ENCODE measurements around the gene GADD45A. TPM values are rescaled to one million over a fixed set of nuclear protein-coding genes. Genes with fewer than 3 reads are reported as not detected.
"Not testable (repeated sequence)": the region's sequence is repeated elsewhere in the genome, so short reads cannot be mapped to it uniquely, and the experiment has no call there.

The GADD45A gene
- total and polyA plus RNA-seq, 7 donors, result 88.8 to 505 (median 197) TPM

GRCh38 chr1:67652800-67653199 lies 32.2 kb upstream of the GADD45A start:
- DNase-seq (peak; percentile 30 to 59), ATAC-seq (peak; percentile 98 to 99 (median 99))
- H3K36me3 ChIP-seq (ENCODE audit: insufficient read depth in 1 of 2, low read depth in 1 of 2), result no peaks in the 10 kb centered on the region
- H3K27me3 ChIP-seq (ENCODE audit: insufficient read depth in 3 of 3, low read length in 2 of 3), result no peaks in the 10 kb centered on the region
- intact Hi-C loops (cut with DNase I), result loop anchor here in 1 of 2 donors (2.0 kb wide), 2 partner anchors 34 to 80 kb away; no protein-coding TSS in a partner anchor
- H3K9me3 ChIP-seq, result no peaks in the 10 kb centered on the region
- no peak for TF ChIP-seq CTCF (IDR thresholded peaks at IDR 0.05)
- WGBS, 3 donors, result 22 to 37% (median 30%) methylated on average over 2 of the region's 2 CpGs
- peak overlapping the region; percentile 88 for H3K27ac ChIP-seq
- peak overlapping the region; percentile 57 for H3K4me3 ChIP-seq
- peaks cover 14% of the 10 kb centered on the region for H3K4me1 ChIP-seq

GRCh38 chr1:67653304-67653703 lies 31.7 kb upstream of the GADD45A start:
- Histone ChIP-seq H3K9me3 (no peaks in the 10 kb centered on the region), H3K27me3 (ENCODE audit: insufficient read depth in 3 of 3, low read length in 2 of 3) (no peaks in the 10 kb centered on the region), H3K27ac (peak overlapping the region; percentile 88), H3K36me3 (ENCODE audit: insufficient read depth in 1 of 2, low read depth in 1 of 2) (no peaks in the 10 kb centered on the region), H3K4me3 (no peak overlapping the region), H3K4me1 (peaks cover 11% of the 10 kb centered on the region)
- intact Hi-C loops (cut with DNase I), result loop anchor here in 1 of 2 donors (2.0 kb wide), 2 partner anchors 35 to 81 kb away; no protein-coding TSS in a partner anchor
- no peak for TF ChIP-seq CTCF (IDR thresholded peaks at IDR 0.05)
- DNase-seq (no peak), ATAC-seq (peak; percentile 6 to 38 (median 18))

GRCh38 chr1:67655581-67655980 lies 29.4 kb upstream of the GADD45A start:
- ATAC-seq (no peak), DNase-seq (no peak)
- Histone ChIP-seq H3K9me3 (no peaks in the 10 kb centered on the region), H3K4me1 (peaks cover 11% of the 10 kb centered on the region), H3K27me3 (ENCODE audit: insufficient read depth in 3 of 3, low read length in 2 of 3) (no peaks in the 10 kb centered on the region), H3K27ac (no peak overlapping the region), H3K36me3 (ENCODE audit: insufficient read depth in 1 of 2, low read depth in 1 of 2) (no peaks in the 10 kb centered on the region), H3K4me3 (no peak overlapping the region)
- TF ChIP-seq CTCF (IDR thresholded peaks at IDR 0.05), result no peak
- WGBS, 3 donors, result 92 to 98% (median 97%) methylated on average over 2 of the region's 2 CpGs
- intact Hi-C loops (cut with DNase I), result no loop called here

GRCh38 chr1:67657152-67657551 lies 27.8 kb upstream of the GADD45A start:
- intact Hi-C loops (cut with DNase I); H3K27me3 ChIP-seq (ENCODE audit: insufficient read depth in 3 of 3, low read length in 2 of 3); ATAC-seq; H3K36me3 ChIP-seq (ENCODE audit: insufficient read depth in 1 of 2, low read depth in 1 of 2); H3K4me3 ChIP-seq; H3K27ac ChIP-seq; H3K9me3 ChIP-seq; DNase-seq: not testable (repeated sequence)
- 90 to 93% (median 91%) methylated on average over 1 of the region's 1 CpG for WGBS, 3 donors
- peaks cover 11% of the 10 kb centered on the region for H3K4me1 ChIP-seq

- no peaks in the 10 kb centered on the region for H3K4me1 ChIP-seq
- H3K36me3 ChIP-seq (ENCODE audit: insufficient read depth in 1 of 2, low read depth in 1 of 2), result no peaks in the 10 kb centered on the region
- ATAC-seq (peak in 1 of 4 donors; percentile 74), DNase-seq (no peak)
- no peak overlapping the region for H3K27ac ChIP-seq
- no peaks in the 10 kb centered on the region for H3K9me3 ChIP-seq
- H3K4me3 ChIP-seq, result no peak overlapping the region
- no peaks in the 10 kb centered on the region for H3K27me3 ChIP-seq (ENCODE audit: insufficient read depth in 3 of 3, low read length in 2 of 3)
- TF ChIP-seq CTCF (IDR thresholded peaks at IDR 0.05), result no peak
- intact Hi-C loops (cut with DNase I), result no loop called here
- 79 to 93% (median 90%) methylated on average over 2 of the region's 2 CpGs for WGBS, 3 donors
Measured at GRCh38 chr1:67659229-67659628, 25.8 kb upstream of the GADD45A start.
